Stimulated activated CD8-positive, alpha-beta memory T cell treated with anti-CD3 and anti-CD28 coated beads, Interleukin-4, amount 100 ng/mL, for 1 hour (primary cell): ENCODE data around the gene HCK.
"Not testable (repeated sequence)": the region's sequence is repeated elsewhere in the genome, so short reads cannot be mapped to it uniquely, and the experiment has no call there.

Source experiments
- DNase-seq, 2 donors: peaks; one replicate each; pipeline ENCODE4 v3.0.0-alpha.2; 2020; ENCODE audit warnings: low read depth in 2 of 2, low spot score in 1 of 2

Gene HCK

GRCh38 chr20:32089637-32090362, 37.8 kb downstream of the HCK start:
- no peak for DNase-seq

GRCh38 chr20:32091888-32092346, 39.9 kb downstream of the HCK start:
- DNase-seq: peak; percentile 33 to 49

- DNase-seq: no peak
These were observed 46.7 kb downstream of the HCK start for GRCh38 chr20:32098786-32099185.

- no peak for DNase-seq
These were observed 56.9 kb downstream of the HCK start for GRCh38 chr20:32108814-32109391.

- DNase-seq: peak; percentile 75 to 79
These were observed 57.5 kb downstream of the HCK start, which contains the start of gene TM9SF4 for GRCh38 chr20:32109392-32110172. TM9SF4 (plus strand) TSS chr20:32109714; CDS start chr20:32109741, 27 bp downstream.

DNA sequence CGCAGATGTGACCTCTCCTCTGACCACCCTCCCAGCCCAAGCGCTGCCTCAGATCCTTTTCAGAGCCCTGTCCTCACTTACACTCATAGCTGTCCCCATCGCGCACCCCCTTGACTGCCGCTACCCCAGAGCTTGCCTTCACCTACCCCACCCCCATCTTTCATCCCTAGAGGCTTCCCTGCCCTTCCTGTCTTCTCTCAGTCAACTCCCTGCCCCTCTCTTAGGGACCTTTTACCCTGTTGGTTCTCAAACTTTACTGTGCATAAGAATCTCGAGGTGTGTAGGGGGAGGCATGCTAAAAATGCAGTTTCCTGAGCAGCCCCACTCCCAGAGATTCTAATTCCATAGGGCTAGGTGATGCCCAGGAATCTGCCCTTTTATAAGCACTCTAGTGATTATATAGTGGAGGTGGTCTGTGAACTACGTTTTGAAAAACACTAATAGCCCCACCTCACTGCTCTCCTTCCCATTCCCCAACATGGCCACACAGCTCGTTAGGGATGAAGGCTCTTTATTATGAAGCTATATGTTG, 58.2 kb downstream of the HCK start:
- no peak for DNase-seq

DNA sequence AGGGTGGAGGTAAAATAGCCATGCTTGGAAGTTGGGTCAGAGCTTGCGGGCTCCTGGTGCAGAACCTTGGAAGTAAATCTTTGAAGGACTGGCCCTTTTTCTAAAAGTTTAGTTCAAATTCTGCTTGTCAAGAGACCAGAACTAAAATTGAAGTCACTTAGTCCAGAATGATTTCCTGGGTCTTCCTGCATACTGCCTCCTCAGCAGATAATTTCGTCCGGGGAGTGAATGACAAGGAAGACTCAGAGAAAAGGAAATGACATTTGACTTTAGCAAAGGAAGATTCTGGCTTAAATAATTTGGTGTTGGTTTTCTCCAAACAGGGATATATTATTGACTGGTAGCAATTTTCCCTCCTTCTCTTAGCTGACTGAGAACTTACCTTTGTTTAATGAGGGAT, 58.7 kb downstream of the HCK start:
- no peak for DNase-seq

DNA sequence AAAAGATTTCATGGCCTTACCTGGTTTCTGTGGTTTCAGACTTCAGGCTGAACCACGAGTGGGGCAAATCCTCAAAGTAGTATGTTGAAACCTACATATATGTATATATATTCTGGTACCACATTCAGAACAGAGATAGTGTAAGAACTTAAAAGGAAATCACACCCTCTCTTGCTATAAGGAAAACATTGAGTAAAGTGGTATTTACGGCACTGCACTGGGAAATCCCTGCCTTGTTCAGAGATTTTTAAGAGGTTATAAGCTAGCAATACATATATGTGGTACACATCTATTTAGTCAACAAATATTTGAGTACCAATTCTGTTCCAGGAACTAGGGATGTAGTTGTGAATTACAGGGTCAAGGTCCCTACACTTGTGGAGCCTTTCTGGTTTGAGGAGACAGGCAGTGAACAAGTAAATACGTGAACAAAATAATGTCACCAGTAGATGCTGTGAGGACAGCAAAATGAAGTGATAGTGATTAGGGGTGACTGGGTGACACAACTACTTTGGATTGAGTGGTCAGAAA, 59.2 kb downstream of the HCK start:
- no peak for DNase-seq

DNA sequence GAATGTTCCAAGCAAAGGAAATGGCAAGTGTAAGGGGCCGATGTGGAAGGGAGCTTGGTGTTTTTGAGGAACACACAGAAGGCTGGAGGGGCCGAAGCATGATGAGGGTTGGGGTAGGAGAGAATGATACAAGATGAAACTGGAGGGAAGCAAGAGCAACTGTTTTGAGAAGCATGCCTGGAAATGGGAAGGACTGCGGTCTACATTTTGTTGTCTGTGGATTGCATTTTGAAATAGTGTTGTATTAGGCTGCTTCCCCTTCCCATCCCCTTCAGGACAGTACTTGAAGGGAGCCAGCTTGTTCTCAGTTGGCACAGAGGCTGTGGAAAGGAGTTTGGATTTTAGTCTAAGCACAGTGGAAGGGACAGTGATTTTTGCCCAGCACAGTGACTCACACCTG, 59.7 kb downstream of the HCK start:
- no peak for DNase-seq

DNA sequence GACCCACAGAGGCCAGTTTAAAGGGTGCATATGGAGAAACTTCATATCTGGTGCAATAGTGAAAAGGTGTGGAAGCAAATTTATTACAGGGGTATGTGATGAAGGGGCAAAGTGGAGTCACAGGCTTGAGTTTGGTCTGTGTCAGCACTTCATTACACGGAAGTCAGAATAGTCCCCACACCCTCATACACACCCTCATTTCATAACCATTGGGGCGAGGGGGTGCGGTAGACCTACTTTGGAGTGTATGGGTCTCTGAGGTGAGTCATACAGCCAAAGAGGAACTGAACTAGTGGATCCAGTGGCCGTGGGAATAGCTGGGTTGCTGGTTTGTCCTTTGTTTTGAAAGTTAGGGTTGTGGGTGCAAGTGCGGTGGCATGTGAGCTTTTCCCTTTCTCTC, 60.8 kb downstream of the HCK start:
- DNase-seq: no peak

DNA sequence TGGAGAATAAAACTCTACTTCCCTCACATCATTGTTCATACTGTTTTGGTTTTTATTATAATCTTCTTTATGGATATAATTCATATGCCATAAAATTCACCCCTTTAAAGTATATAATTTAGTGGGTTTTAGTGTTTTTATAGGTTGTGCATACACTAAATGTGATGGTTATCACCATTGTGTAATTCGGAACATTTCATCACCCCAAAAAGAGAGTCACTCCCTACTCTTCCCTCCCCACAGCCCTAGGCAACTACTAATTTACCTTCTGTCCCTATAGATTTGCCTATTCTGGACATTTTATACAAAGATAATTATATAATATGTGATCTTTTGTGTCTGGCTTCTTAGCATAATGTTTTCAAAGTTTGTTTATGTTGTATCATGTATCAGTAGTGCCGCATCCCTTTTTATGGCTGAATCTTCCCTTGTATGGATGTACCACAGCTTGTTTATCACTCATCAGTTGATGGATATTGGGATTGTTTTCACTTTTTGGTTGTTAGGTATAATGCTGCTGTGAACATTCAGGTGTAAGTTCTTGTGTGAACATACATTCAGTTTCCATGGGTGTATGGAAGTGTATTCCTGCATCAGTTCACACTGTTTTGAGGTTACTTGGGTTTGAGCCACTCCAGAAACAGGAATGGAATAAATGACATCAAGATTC, 61.7 kb downstream of the HCK start:
- no peak for DNase-seq

- no peak for DNase-seq
These were observed 62.4 kb downstream of the HCK start for GRCh38 chr20:32114305-32114960.

DNA sequence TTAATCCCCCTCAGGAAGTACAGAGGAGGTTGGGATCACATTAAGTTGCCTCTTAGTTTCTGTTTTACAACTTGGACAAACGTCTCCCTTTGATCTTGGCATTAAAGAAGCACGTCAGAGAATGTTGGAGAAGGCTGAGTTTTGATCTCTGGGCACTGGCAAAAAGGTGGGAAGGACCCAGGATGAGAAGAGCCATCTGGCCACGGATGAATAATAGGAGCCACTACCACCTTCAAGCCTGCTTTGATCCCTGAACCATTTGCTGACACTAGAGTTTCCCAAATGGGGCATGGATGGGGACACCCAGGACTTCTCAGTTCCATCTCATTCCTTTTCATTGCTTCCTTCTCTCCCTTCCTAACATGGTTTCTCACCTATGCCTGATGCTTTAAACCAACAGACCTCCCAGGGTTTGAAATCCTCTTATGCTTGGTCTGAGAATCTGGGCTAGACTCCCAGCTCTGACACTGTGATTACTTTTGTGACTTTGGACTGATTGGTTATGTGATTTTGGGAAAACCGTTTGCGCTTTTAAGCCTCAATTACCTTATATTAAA, 63.2 kb downstream of the HCK start:
- no peak for DNase-seq

DNA sequence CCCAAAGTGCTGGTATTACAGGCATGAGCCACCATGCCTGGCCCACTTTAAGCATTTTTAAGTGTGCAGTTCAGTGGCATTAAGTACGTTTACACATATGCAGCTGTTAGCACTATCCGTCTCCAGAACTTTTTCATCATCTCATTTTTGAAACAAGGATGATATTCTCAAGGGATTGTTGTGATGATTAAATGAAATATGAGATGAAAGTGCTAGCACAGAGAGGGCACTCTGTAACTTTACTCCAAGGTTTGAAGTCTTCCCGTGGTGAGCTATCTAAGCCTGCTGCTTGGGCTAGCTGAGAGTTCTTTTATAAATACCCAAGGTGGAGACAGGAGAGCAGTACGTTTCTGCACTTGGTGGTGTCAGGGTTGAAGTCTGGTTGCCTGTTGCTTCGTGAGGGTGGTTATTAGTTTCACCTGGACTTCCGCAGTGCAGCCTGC, 64.1 kb downstream of the HCK start:
- DNase-seq: no peak

DNA sequence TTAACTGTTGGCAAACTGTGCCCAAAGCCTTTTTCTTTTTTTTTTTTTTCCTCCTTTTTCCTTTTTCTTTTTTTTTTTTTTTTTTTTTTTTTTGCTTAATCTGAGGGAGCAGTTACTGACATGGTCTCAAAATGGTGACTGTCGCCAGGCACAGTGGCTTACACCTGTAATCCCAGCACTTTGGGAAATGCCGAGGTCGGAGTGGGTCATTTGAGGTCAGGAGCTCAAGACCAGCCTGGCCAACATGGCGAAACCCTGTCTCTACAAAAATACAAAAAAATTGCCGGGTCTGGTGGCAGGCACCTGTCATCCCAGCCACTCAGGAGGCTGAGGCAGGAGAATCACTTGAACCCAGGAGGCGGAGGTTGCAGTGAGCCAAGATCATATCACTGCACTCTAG, 64.8 kb downstream of the HCK start:
- not testable (repeated sequence) for DNase-seq

- not testable (repeated sequence) for DNase-seq
These were observed 66.4 kb downstream of the HCK start for GRCh38 chr20:32118427-32118826.

- DNase-seq: no peak
These were observed 67.7 kb downstream of the HCK start for GRCh38 chr20:32119734-32120133.

DNA sequence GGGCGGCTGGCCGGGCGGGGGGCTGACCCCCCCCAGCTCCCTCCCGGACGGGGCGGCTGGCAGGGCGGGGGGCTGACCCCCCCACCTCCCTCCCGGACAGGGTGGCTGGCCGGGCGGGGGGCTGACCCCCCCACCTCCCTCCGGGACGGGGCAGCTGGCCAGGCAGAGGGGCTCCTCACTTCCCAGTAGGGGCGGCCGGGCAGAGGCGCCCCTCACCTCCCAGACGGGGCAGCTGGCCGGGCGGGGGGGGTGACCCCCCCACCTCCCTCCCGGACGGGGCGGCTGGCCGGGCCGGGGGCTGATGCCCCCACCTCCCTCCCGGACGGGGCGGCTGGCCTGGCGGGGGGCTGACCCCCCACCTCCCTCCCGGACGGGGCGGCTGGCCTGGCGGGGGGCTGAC, 69.9 kb downstream of the HCK start:
- DNase-seq: not testable (repeated sequence)

DNA sequence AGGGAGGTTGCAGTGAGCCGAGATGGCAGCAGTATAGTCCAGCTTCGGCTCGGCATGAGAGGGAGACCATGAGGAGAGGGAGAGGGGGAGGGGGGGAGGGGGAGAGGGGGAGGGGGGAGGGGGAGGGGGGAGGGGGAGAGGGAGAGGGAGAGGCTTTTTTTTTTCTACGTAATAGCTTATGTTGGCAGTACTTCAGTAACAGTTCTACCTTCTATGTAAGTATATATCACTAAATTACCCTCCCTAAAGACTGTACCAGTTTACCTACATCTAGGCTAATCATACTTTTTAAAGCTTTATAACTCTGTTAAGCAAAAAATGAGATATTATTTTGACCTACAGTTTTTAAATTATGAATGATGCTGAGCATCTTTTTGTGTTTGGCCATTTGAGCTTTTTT, 71.0 kb downstream of the HCK start:
- DNase-seq: no peak

- DNase-seq: no peak
These were observed 72.9 kb downstream of the HCK start for GRCh38 chr20:32124916-32125454.
